Measurements from ENCODE around the gene HDAC9.

GRCh38 chr7:18555968-18556367 lies 60.4 kb downstream of the HDAC9 start:
- TF ChIP-seq CTCF (IDR thresholded peaks at IDR 0.05) (no peak), POLR2A (IDR thresholded peaks at IDR 0.05) (no peak), EP300 (IDR thresholded peaks at IDR 0.05) (no peak)
